HG03175 (cell line): ENCODE measurements around the gene USP17L5.
"Not testable (repeated sequence)": the region's sequence is repeated elsewhere in the genome, so short reads cannot be mapped to it uniquely, and the experiment has no call there.

Experiments used
- ATAC-seq: cut with Tn5 transposase; IDR thresholded peaks from one replicate; pipeline ENCODE4 v1.9.1; 2021; ENCODE audit warnings: mild to moderate bottlenecking, moderate library complexity; ENCODE audit not compliant: unreplicated experiment

USP17L5 gene, protein sequence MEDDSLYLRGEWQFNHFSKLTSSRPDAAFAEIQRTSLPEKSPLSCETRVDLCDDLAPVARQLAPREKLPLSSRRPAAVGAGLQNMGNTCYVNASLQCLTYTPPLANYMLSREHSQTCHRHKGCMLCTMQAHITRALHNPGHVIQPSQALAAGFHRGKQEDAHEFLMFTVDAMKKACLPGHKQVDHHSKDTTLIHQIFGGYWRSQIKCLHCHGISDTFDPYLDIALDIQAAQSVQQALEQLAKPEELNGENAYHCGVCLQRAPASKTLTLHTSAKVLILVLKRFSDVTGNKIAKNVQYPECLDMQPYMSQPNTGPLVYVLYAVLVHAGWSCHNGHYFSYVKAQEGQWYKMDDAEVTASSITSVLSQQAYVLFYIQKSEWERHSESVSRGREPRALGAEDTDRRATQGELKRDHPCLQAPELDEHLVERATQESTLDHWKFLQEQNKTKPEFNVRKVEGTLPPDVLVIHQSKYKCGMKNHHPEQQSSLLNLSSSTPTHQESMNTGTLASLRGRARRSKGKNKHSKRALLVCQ

DNA sequence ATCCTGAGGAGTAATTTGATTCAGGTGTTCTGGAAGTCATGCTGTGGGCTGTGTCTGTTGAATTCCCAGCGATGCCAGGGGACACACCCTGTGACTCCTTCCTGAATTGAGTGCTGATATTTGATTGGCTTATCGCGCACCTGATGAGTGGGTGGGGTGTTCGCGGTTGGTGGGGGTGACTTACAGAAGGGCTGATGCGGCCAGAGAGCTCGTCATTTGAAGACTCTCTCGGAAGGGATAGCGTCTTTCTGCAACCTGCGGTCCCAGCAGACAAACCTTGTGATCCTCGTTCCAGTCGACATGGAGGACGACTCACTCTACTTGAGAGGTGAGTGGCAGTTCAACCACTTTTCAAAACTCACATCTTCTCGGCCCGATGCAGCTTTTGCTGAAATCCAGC lies at the start of gene USP17L5:
Gene USP17L5 (plus strand): TSS at position 301 of the 400 bp plus-strand sequence. CDS start 0 bp downstream, at position 301.
- not testable (repeated sequence) for ATAC-seq

DNA sequence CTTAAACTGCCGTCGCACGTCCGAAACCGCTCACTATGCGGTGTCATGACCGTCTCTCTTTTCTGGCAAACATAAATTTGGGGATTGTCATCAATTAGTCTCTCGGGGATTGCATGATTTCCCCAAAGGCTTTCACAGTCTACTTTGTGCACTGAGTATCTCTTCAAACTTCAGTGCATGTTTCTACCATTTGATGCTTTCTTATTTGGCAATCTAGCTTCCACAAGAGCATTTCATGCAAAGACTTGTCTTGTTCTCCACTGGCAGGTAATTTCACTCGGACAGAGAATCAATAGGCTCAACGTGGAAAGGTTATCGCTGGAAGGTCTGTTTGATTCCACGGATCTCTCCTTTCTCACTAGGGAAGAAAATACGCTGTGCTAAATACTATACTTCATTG lies 15.0 kb upstream of the USP17L5 start:
- not testable (repeated sequence) for ATAC-seq

DNA sequence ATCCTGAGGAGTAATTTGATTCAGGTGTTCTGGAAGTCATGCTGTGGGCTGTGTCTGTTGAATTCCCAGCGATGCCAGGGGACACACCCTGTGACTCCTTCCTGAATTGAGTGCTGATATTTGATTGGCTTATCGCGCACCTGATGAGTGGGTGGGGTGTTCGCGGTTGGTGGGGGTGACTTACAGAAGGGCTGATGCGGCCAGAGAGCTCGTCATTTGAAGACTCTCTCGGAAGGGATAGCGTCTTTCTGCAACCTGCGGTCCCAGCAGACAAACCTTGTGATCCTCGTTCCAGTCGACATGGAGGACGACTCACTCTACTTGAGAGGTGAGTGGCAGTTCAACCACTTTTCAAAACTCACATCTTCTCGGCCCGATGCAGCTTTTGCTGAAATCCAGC lies 14.3 kb upstream of the USP17L5 start, which contains the start of gene USP17L24:
Gene USP17L24 (plus strand): TSS at position 301 of the 400 bp plus-strand sequence. CDS start 0 bp downstream, at position 301.
- ATAC-seq, result not testable (repeated sequence)

DNA sequence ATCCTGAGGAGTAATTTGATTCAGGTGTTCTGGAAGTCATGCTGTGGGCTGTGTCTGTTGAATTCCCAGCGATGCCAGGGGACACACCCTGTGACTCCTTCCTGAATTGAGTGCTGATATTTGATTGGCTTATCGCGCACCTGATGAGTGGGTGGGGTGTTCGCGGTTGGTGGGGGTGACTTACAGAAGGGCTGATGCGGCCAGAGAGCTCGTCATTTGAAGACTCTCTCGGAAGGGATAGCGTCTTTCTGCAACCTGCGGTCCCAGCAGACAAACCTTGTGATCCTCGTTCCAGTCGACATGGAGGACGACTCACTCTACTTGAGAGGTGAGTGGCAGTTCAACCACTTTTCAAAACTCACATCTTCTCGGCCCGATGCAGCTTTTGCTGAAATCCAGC lies 9.6 kb upstream of the USP17L5 start, which contains the start of gene USP17L25:
Gene USP17L25 (plus strand): TSS at position 301 of the 400 bp plus-strand sequence. CDS start 0 bp downstream, at position 301.
- not testable (repeated sequence) for ATAC-seq

DNA sequence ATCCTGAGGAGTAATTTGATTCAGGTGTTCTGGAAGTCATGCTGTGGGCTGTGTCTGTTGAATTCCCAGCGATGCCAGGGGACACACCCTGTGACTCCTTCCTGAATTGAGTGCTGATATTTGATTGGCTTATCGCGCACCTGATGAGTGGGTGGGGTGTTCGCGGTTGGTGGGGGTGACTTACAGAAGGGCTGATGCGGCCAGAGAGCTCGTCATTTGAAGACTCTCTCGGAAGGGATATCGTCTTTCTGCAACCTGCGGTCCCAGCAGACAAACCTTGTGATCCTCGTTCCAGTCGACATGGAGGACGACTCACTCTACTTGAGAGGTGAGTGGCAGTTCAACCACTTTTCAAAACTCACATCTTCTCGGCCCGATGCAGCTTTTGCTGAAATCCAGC lies 4.8 kb upstream of the USP17L5 start, which contains the start of gene USP17L26:
Gene USP17L26 (plus strand): TSS at position 301 of the 400 bp plus-strand sequence. CDS start 0 bp downstream, at position 301.
- ATAC-seq, result not testable (repeated sequence)

DNA sequence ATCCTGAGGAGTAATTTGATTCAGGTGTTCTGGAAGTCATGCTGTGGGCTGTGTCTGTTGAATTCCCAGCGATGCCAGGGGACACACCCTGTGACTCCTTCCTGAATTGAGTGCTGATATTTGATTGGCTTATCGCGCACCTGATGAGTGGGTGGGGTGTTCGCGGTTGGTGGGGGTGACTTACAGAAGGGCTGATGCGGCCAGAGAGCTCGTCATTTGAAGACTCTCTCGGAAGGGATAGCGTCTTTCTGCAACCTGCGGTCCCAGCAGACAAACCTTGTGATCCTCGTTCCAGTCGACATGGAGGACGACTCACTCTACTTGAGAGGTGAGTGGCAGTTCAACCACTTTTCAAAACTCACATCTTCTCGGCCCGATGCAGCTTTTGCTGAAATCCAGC lies 4.6 kb downstream of the USP17L5 start, which contains the start of gene USP17L27:
Gene USP17L27 (plus strand): TSS at position 301 of the 400 bp plus-strand sequence. CDS start 0 bp downstream, at position 301.
- ATAC-seq, result not testable (repeated sequence)

DNA sequence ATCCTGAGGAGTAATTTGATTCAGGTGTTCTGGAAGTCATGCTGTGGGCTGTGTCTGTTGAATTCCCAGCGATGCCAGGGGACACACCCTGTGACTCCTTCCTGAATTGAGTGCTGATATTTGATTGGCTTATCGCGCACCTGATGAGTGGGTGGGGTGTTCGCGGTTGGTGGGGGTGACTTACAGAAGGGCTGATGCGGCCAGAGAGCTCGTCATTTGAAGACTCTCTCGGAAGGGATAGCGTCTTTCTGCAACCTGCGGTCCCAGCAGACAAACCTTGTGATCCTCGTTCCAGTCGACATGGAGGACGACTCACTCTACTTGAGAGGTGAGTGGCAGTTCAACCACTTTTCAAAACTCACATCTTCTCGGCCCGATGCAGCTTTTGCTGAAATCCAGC lies 9.4 kb downstream of the USP17L5 start, which contains the start of gene USP17L28:
Gene USP17L28 (plus strand): TSS at position 301 of the 400 bp plus-strand sequence. CDS start 0 bp downstream, at position 301.
- not testable (repeated sequence) for ATAC-seq

DNA sequence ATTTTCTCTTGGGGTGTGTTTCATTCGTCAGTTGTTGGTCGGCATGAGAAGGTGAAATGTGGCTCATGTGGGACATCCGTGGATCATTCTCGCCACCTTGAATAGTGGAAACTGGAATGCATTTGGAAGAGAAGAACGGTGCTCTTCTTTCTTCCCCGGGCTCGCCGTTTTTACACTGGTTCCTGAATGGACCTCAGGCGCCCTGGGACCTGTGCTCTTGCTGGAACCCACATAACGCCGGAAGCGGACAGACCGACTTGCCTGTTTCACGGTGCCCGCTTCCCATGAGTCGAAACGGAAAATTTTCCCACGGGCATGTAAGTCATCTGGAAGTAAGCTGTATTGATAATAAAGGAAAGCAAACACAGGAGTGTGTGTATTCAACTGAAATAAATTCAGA lies 11.7 kb downstream of the USP17L5 start:
- not testable (repeated sequence) for ATAC-seq

DNA sequence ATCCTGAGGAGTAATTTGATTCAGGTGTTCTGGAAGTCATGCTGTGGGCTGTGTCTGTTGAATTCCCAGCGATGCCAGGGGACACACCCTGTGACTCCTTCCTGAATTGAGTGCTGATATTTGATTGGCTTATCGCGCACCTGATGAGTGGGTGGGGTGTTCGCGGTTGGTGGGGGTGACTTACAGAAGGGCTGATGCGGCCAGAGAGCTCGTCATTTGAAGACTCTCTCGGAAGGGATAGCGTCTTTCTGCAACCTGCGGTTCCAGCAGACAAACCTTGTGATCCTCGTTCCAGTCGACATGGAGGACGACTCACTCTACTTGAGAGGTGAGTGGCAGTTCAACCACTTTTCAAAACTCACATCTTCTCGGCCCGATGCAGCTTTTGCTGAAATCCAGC lies 14.1 kb downstream of the USP17L5 start, which contains the start of gene USP17L29:
Gene USP17L29 (plus strand): TSS at position 301 of the 400 bp plus-strand sequence. CDS start 0 bp downstream, at position 301.
- ATAC-seq, result not testable (repeated sequence)

DNA sequence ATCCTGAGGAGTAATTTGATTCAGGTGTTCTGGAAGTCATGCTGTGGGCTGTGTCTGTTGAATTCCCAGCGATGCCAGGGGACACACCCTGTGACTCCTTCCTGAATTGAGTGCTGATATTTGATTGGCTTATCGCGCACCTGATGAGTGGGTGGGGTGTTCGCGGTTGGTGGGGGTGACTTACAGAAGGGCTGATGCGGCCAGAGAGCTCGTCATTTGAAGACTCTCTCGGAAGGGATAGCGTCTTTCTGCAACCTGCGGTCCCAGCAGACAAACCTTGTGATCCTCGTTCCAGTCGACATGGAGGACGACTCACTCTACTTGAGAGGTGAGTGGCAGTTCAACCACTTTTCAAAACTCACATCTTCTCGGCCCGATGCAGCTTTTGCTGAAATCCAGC lies 23.6 kb downstream of the USP17L5 start, which contains the start of gene USP17L30:
Gene USP17L30 (plus strand): TSS at position 301 of the 400 bp plus-strand sequence. CDS start 0 bp downstream, at position 301.
- not testable (repeated sequence) for ATAC-seq

DNA sequence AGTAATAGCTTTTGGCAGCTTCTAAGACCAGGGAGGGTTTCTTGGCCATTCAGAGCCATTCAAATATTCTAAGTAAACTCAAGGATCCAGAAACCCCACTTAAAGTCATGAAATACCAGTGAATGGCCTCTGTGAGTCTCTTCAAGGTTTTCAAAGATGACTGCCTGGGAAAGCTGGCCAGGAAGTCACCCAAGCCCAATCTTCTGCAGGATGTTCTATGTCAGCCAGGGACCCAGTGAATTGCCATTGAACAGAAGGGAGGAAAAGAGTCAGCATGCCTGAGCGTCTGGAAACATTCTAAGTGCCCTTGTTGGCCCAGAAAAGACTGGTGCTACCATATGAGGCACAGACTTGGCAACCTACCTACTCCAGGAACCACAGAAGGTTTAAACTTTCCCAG lies 40.7 kb downstream of the USP17L5 start:
- ATAC-seq, result not testable (repeated sequence)

DNA sequence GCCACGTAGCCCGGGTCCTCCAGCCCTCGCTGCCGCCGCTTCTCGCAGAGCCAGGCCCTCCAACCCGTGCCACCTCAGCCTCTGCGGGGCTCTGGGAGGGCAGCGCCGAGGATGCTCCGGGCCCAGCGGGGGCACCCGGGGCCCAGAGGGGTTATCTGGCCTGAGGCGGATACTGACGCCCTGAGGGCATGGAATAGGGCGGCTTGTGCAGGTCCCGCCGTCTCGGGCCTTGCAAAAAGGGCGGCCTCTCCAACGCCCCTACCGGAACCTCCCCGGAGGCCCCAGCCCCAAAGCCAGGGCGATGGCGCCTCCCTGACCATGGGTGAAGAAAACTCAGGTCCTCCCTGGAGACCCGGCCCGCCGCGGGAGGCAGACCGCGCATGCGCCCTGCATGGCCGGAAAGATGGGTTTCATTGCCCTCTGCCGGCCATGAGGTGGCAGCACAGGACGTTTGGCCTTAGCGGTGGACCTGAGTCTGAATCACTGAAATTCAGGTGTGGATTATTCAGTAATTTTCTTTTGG lies 41.9 kb downstream of the USP17L5 start:
- not testable (repeated sequence) for ATAC-seq

DNA sequence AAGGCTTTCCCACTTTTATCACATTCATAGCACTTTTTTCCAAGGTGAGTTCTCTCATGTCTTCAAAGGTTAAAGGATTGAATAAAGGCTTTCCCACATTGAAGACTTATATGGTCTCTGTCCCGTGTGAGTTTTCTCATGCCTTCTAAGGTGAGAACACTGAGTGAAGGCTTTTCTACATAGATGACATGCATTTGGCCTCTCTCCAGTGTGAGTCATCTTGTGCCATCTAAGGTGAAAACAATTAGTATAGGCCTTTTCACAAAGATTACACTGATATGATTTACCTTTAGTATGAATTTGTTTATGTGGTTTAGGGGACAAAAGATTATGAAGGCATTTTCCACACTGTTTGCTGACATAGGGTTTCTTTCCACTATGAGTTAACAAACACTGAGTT lies 44.9 kb downstream of the USP17L5 start:
- ATAC-seq, result no peak

DNA sequence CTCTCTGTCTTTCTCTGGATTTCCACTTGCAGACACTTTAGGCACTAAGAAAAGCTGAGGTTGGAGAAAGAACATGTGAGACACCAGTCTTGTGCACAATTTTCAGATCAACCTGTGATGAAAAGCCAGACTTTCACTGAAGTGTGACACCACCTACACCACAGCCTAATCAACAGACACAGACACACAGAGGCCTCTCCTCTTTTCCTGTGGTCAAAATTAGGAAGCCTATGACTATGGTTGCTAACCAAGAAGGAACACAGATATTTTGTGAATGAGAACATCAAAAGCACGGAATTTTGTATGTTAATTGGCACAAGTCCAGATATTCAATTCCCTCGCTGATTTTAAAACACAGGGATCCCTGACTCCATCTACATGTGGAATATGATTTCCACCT lies 49.8 kb downstream of the USP17L5 start:
- ATAC-seq, result not testable (repeated sequence)
